ENCODE results near the gene PON2. TPM values are rescaled to one million over a fixed set of nuclear protein-coding genes. Genes with fewer than 3 reads are reported as not detected.

The PON2 gene
- total RNA-seq, 2 experiments from 2014 or later: not detected

GRCh38 chr7:95376632-95377400 lies 58.0 kb downstream of the PON2 start:
- Histone ChIP-seq H3K36me3 (ENCODE audit: insufficient read depth, low read length) (no peaks in the 10 kb centered on the region), H3K4me1 (ENCODE audit: insufficient read depth, low read length, poor library complexity, severe bottlenecking) (no peaks in the 10 kb centered on the region), H2AFZ (ENCODE audit: low read length) (no peak overlapping the region), H4K20me1 (ENCODE audit: insufficient read depth, low read length) (no peaks in the 10 kb centered on the region), H3K79me2 (ENCODE audit: insufficient read depth, low read depth, low read length) (no peaks in the 10 kb centered on the region), H3K4me2 (ENCODE audit: low read length) (no peak overlapping the region), H3K9me3 (ENCODE audit: low read length) (no peaks in the 10 kb centered on the region), H3K4me3 (ENCODE audit: low read depth, low read length, poor library complexity, severe bottlenecking) (no peak overlapping the region), H3K27ac (ENCODE audit: low read depth, low read length, poor library complexity, severe bottlenecking) (no peak overlapping the region), H3K9me2 (ENCODE audit: insufficient read depth, low read length) (no peaks in the 10 kb centered on the region)
- DNase-seq (ENCODE audit: low spot score): no peak
- BruUV-seq (replicated peaks): no TSS peak
- CTCF ChIA-PET (ENCODE audit: unreplicated experiment): no interaction called here
- POLR2A ChIA-PET: interaction anchor here (0.7 kb wide), 1 partner anchor 1813 kb away, joined by 3 read pairs; no protein-coding TSS in a partner anchor
- TF ChIP-seq CTCF (conservative IDR thresholded peaks at IDR 0.05; ENCODE audit: low read length) (no peak), EZH2phosphoT487 (IDR thresholded peaks at IDR 0.05; ENCODE audit: borderline replicate concordance, low read depth, low read length) (no peak)
- intact Hi-C loops (cut with micrococcal nuclease; ENCODE audit: unreplicated experiment): no loop called here

- H3K79me2 ChIP-seq (ENCODE audit: insufficient read depth, low read depth, low read length): no peaks in the 10 kb centered on the region
- H4K20me1 ChIP-seq (ENCODE audit: insufficient read depth, low read length): no peaks in the 10 kb centered on the region
- no peak for DNase-seq (ENCODE audit: low spot score)
- H3K9me2 ChIP-seq (ENCODE audit: insufficient read depth, low read length): no peaks in the 10 kb centered on the region
- H3K4me2 ChIP-seq (ENCODE audit: low read length): no peak overlapping the region
- intact Hi-C loops (cut with micrococcal nuclease; ENCODE audit: unreplicated experiment): no loop called here
- no peak overlapping the region for H3K4me3 ChIP-seq (ENCODE audit: low read depth, low read length, poor library complexity, severe bottlenecking)
- H3K9me3 ChIP-seq (ENCODE audit: low read length): no peaks in the 10 kb centered on the region
- no peaks in the 10 kb centered on the region for H3K4me1 ChIP-seq (ENCODE audit: insufficient read depth, low read length, poor library complexity, severe bottlenecking)
- H3K27ac ChIP-seq (ENCODE audit: low read depth, low read length, poor library complexity, severe bottlenecking): no peak overlapping the region
- no peaks in the 10 kb centered on the region for H3K36me3 ChIP-seq (ENCODE audit: insufficient read depth, low read length)
- BruUV-seq (replicated peaks): no TSS peak
- ChIA-PET POLR2A (no interaction called here), CTCF (ENCODE audit: unreplicated experiment) (no interaction called here)
- no peak overlapping the region for H2AFZ ChIP-seq (ENCODE audit: low read length)
- TF ChIP-seq EZH2phosphoT487 (IDR thresholded peaks at IDR 0.05; ENCODE audit: borderline replicate concordance, low read depth, low read length) (no peak), CTCF (conservative IDR thresholded peaks at IDR 0.05; ENCODE audit: low read length) (no peak)
Observed at GRCh38 chr7:95375591-95376257, 59.1 kb downstream of the PON2 start.

GRCh38 chr7:95373323-95373722 lies 61.5 kb downstream of the PON2 start:
- Histone ChIP-seq H4K20me1 (ENCODE audit: insufficient read depth, low read length) (no peaks in the 10 kb centered on the region), H3K9me3 (ENCODE audit: low read length) (no peaks in the 10 kb centered on the region), H2AFZ (ENCODE audit: low read length) (no peak overlapping the region), H3K27ac (ENCODE audit: low read depth, low read length, poor library complexity, severe bottlenecking) (no peak overlapping the region), H3K4me3 (ENCODE audit: low read depth, low read length, poor library complexity, severe bottlenecking) (no peak overlapping the region), H3K4me1 (ENCODE audit: insufficient read depth, low read length, poor library complexity, severe bottlenecking) (no peaks in the 10 kb centered on the region), H3K36me3 (ENCODE audit: insufficient read depth, low read length) (no peaks in the 10 kb centered on the region), H3K9me2 (ENCODE audit: insufficient read depth, low read length) (no peaks in the 10 kb centered on the region), H3K4me2 (ENCODE audit: low read length) (no peak overlapping the region), H3K79me2 (ENCODE audit: insufficient read depth, low read depth, low read length) (no peaks in the 10 kb centered on the region)
- intact Hi-C loops (cut with micrococcal nuclease; ENCODE audit: unreplicated experiment): no loop called here
- no peak for DNase-seq (ENCODE audit: low spot score)
- ChIA-PET POLR2A (no interaction called here), CTCF (ENCODE audit: unreplicated experiment) (interaction anchor here (0.5 kb wide), 1 partner anchor 9 kb away, joined by 3 read pairs; no protein-coding TSS in a partner anchor)
- TF ChIP-seq EZH2phosphoT487 (IDR thresholded peaks at IDR 0.05; ENCODE audit: borderline replicate concordance, low read depth, low read length): no peak
- no peak for TF ChIP-seq CTCF (conservative IDR thresholded peaks at IDR 0.05; ENCODE audit: low read length)
- no TSS peak for BruUV-seq (replicated peaks)
